ENCODE results near the gene TMEM175. TPM values are rescaled to one million over a fixed set of nuclear protein-coding genes. Genes with fewer than 3 reads are reported as not detected.

Gene TMEM175
- total RNA-seq, 2 donors from 2014 or later, result 44.1 to 74.6 TPM

DNA sequence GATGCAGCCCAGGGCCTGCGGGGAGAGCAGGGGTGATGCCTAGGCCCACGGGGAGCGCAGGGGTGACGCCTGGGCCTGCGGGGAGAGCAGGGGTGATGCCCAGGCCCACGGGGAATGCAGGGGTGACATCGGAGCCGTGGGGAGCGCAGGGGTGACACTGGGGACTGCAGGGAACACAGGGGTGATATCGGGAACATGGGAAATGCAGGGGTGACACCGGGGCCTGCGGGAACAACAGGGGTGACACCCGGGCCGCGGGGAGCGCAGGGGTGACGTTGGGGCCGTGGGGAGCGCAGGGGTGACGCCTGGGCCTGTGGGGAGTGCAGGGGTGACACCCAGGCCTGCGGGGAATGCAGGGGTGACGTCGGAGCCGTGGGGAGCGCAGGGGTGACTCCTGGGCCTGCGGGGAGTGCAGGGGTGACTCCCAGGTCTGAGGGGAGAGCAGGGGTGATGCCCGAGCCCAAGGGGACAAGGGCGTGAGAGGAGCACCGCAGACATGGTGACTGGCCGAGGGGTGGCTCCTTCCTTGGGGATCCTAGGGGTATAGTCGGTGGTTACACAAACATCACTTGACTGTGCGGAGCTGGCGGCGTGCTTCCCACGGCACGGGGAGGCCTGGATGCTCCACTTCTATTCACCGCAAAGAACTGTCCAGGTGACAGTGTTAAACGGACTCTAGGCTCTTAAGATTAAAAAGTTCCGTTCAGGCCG, 38.1 kb upstream of the TMEM175 start:
- Histone ChIP-seq H3K27ac (no peak overlapping the region), H3K4me3 (no peak overlapping the region), H3K9me3 (no peaks in the 10 kb centered on the region), H3K4me1 (replicated peaks) (no peaks in the 10 kb centered on the region), H3K27me3 (replicated peaks; ENCODE audit: insufficient read depth) (no peaks in the 10 kb centered on the region), H3K36me3 (peaks cover 4 to 12% of the 10 kb centered on the region in 2 donors)
- no peak for DNase-seq (ENCODE audit: low spot score)
- TF ChIP-seq POLR2A (IDR thresholded peaks at IDR 0.05), result no peak
- no peak for TF ChIP-seq CTCF (IDR thresholded peaks at IDR 0.05)
- TF ChIP-seq POLR2AphosphoS5 (IDR thresholded peaks at IDR 0.05), result no peak
- intact Hi-C loops (cut with DNase I), result no loop called here
- WGBS, result 90% methylated on average over 40 of the region's 40 CpGs

- no peak overlapping the region for H3K27ac ChIP-seq
- no peaks in the 10 kb centered on the region for H3K27me3 ChIP-seq (replicated peaks; ENCODE audit: insufficient read depth)
- H3K36me3 ChIP-seq, result peaks cover 4 to 12% of the 10 kb centered on the region in 2 donors
- H3K9me3 ChIP-seq, result no peaks in the 10 kb centered on the region
- no peak for TF ChIP-seq CTCF (IDR thresholded peaks at IDR 0.05)
- TF ChIP-seq POLR2A (IDR thresholded peaks at IDR 0.05), result no peak
- no peak for TF ChIP-seq POLR2AphosphoS5 (IDR thresholded peaks at IDR 0.05)
- DNase-seq (ENCODE audit: low spot score), result no peak
- 96% methylated on average over 16 of the region's 16 CpGs for WGBS
- H3K4me3 ChIP-seq, result no peak overlapping the region
- H3K4me1 ChIP-seq (replicated peaks), result no peaks in the 10 kb centered on the region
- intact Hi-C loops (cut with DNase I), result no loop called here
Observed at GRCh38 chr4:895596-895995, 36.7 kb upstream of the TMEM175 start.

GRCh38 chr4:896216-896615, 36.0 kb upstream of the TMEM175 start:
- DNase-seq (ENCODE audit: low spot score), result no peak
- TF ChIP-seq CTCF (IDR thresholded peaks at IDR 0.05) (no peak), POLR2AphosphoS5 (IDR thresholded peaks at IDR 0.05) (no peak), POLR2A (IDR thresholded peaks at IDR 0.05) (no peak)
- intact Hi-C loops (cut with DNase I), result no loop called here
- H3K4me1 ChIP-seq (replicated peaks), result no peaks in the 10 kb centered on the region
- H3K4me3 ChIP-seq, result no peak overlapping the region
- no peaks in the 10 kb centered on the region for H3K27me3 ChIP-seq (replicated peaks; ENCODE audit: insufficient read depth)
- WGBS, result 88% methylated on average over 13 of the region's 13 CpGs
- no peak overlapping the region for H3K27ac ChIP-seq
- no peaks in the 10 kb centered on the region for H3K9me3 ChIP-seq
- peaks cover 4 to 12% of the 10 kb centered on the region in 2 donors for H3K36me3 ChIP-seq

DNA sequence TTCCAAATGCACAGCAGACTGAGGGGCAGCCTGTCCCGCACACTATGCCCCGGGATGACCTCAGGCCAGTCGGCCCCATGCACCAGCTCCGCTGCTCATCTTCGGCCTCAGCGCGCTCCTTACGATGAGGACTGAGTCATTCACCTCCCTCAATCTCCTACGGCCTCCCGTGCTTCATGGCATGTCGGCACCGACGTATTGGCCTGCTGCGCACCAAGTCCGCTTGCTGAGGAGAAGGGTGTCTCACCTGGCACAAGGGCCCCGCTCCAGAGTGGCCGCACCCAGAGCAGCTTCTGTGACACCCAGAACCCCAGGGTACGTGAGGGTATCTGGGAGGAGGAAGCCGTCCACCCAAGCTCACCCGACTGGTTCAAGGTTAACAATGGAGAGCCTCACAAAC, 35.6 kb upstream of the TMEM175 start:
- intact Hi-C loops (cut with DNase I), result no loop called here
- no peak overlapping the region for H3K27ac ChIP-seq
- no peak overlapping the region for H3K4me3 ChIP-seq
- no peaks in the 10 kb centered on the region for H3K9me3 ChIP-seq
- no peak for TF ChIP-seq CTCF (IDR thresholded peaks at IDR 0.05)
- no peak for TF ChIP-seq POLR2A (IDR thresholded peaks at IDR 0.05)
- H3K27me3 ChIP-seq (replicated peaks; ENCODE audit: insufficient read depth), result no peaks in the 10 kb centered on the region
- WGBS, result 90% methylated on average over 20 of the region's 20 CpGs
- H3K4me1 ChIP-seq (replicated peaks), result no peaks in the 10 kb centered on the region
- DNase-seq (ENCODE audit: low spot score), result no peak
- H3K36me3 ChIP-seq, result peaks cover 4 to 12% of the 10 kb centered on the region in 2 donors

- Histone ChIP-seq H3K9me3 (no peaks in the 10 kb centered on the region), H3K27me3 (replicated peaks; ENCODE audit: insufficient read depth) (no peaks in the 10 kb centered on the region), H3K4me3 (no peak overlapping the region), H3K27ac (no peak overlapping the region), H3K4me1 (replicated peaks) (no peaks in the 10 kb centered on the region), H3K36me3 (peaks cover 0 to 12% of the 10 kb centered on the region in 2 donors)
- no peak for TF ChIP-seq POLR2A (IDR thresholded peaks at IDR 0.05)
- no peak for TF ChIP-seq CTCF (IDR thresholded peaks at IDR 0.05)
- no peak for TF ChIP-seq POLR2AphosphoS5 (IDR thresholded peaks at IDR 0.05)
- 82% methylated on average over 15 of the region's 15 CpGs for WGBS
- intact Hi-C loops (cut with DNase I), result no loop called here
- DNase-seq (ENCODE audit: low spot score), result no peak
Observed at GRCh38 chr4:898123-898522, 34.1 kb upstream of the TMEM175 start.

Data from prostate gland (tissue), 2 donors.